ENCODE measurements around the gene FADS3.

The FADS3 gene

GRCh38 chr11:61900251-61900650 is 8.9 kb upstream of the FADS3 start:
- in situ Hi-C loops (cut with MboI; ENCODE audit: low sequenced_read_pairs): no loop called here

DNA sequence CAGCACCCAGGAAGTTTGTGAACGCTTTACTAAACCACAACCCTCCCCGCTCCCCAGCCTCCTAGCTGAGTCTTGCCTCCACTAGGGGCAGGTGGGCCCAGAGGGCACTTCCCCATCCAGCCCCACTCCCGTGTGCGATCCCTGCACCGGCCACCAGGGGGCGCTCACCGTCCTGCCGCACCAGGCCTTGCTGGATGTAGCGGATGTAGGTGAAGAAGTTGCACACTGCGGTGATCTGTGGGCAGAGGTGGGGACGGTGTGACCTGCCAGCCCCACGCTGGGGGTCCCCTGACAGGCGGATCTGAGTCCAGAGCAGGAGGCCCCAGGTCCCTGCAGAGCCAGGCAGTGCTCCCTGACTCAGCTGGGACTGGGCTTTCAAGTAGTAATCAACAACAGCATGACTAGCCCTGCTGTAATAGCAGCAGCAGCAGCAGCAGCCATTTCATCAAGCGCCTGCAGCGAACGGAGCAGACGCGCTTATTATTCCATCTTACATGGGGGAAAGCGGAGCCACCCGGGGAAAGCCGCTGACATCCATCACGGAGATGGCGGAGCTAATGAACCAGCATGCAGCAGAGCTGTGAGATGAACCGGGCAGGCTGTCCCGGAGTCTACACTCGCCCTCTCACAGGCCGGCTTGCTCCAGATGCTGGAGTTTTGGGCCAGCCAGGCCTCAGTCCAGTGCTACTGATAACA is 7.9 kb upstream of the FADS3 start:
- in situ Hi-C loops (cut with MboI; ENCODE audit: low sequenced_read_pairs): loop anchor here (10.0 kb wide), 1 partner anchor 46 kb away; no protein-coding TSS in a partner anchor

- in situ Hi-C loops (cut with MboI; ENCODE audit: low sequenced_read_pairs): loop anchor here (10.0 kb wide), 1 partner anchor 47 kb away; no protein-coding TSS in a partner anchor
Measured at GRCh38 chr11:61898247-61898582, 6.9 kb upstream of the FADS3 start.

GRCh38 chr11:61897387-61898246 is 6.3 kb upstream of the FADS3 start:
- in situ Hi-C loops (cut with MboI; ENCODE audit: low sequenced_read_pairs): loop anchor here (10.0 kb wide), 1 partner anchor 47 kb away; no protein-coding TSS in a partner anchor

- in situ Hi-C loops (cut with MboI; ENCODE audit: low sequenced_read_pairs): loop anchor here (10.0 kb wide), 1 partner anchor 48 kb away; no protein-coding TSS in a partner anchor
Measured at GRCh38 chr11:61896665-61897386, 5.5 kb upstream of the FADS3 start.

- in situ Hi-C loops (cut with MboI; ENCODE audit: low sequenced_read_pairs): loop anchor here (10.0 kb wide), 1 partner anchor 49 kb away; no protein-coding TSS in a partner anchor
Measured at GRCh38 chr11:61895718-61896059, 4.3 kb upstream of the FADS3 start.

GRCh38 chr11:61895046-61895717 is 3.8 kb upstream of the FADS3 start:
- in situ Hi-C loops (cut with MboI; ENCODE audit: low sequenced_read_pairs): loop anchor here (10.0 kb wide), 1 partner anchor 50 kb away; no protein-coding TSS in a partner anchor

GRCh38 chr11:61893981-61894380 is 2.6 kb upstream of the FADS3 start:
- in situ Hi-C loops (cut with MboI; ENCODE audit: low sequenced_read_pairs): loop anchor here (10.0 kb wide), 1 partner anchor 51 kb away; no protein-coding TSS in a partner anchor

DNA sequence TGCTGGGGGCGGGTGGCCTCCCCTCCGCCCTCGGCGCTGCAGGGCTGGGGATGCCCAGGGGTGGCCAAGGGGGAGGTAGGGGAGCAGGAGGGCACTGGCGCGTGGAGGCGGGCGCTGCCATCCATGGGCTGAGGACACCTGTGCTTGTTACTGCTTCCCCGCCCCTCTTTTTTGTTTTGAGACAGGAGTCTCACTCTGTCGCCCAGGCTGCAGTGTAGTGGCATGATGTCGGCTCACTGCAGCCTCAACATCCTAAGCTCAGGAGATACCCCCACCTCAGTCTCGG is 683 bp upstream of the FADS3 start:
- in situ Hi-C loops (cut with MboI; ENCODE audit: low sequenced_read_pairs): loop anchor here (10.0 kb wide), 1 partner anchor 53 kb away; no protein-coding TSS in a partner anchor

- in situ Hi-C loops (cut with MboI; ENCODE audit: low sequenced_read_pairs): loop anchor here (10.0 kb wide), 1 partner anchor 54 kb away; no protein-coding TSS in a partner anchor
Measured at GRCh38 chr11:61890529-61891330, 615 bp downstream of the FADS3 start.

GRCh38 chr11:61889831-61890230 is 1.5 kb downstream of the FADS3 start:
- in situ Hi-C loops (cut with MboI; ENCODE audit: low sequenced_read_pairs): loop anchor here (10.0 kb wide), 1 partner anchor 55 kb away; no protein-coding TSS in a partner anchor

DNA sequence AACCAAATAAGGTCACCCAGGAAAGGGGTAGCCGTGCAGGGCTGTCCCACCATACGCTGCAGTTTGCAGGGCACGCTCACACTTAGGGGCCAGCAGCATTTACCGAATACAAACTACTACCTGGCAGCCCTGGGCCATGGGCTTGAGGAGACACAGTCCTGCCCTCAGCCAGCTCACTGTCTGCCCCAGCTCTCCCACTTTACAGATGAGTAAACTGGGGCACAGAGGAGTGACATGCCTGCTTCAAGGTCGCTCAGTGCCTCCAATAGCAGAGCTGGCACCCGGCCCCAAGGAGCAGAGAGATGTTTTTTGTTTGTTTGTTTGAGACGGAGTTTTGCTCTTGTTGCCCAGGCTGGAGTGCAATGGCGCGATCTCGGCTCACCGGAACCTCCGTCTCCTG is 2.8 kb downstream of the FADS3 start:
- in situ Hi-C loops (cut with MboI; ENCODE audit: low sequenced_read_pairs): no loop called here

GRCh38 chr11:61887839-61888494 is 3.4 kb downstream of the FADS3 start:
- in situ Hi-C loops (cut with MboI; ENCODE audit: low sequenced_read_pairs): no loop called here

DNA sequence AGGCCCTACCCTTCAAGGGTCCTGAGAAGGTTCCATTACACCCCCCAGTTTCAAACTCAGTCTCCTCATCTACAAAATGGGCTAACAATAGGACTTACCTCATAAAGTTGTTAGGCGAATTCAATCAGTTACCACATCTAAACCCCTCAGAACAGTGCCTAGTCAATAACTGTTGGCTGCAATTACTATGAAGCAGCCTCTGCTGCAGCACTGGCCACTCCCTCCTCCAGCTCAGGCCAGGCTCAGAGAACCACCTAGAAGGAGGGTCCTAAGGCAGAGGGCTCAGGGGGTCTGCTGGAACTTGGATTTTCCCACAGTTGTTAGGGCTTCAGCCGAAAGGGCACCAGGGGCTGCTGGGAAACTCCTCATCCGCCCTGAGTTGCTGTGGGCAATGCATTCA is 4.7 kb downstream of the FADS3 start:
- in situ Hi-C loops (cut with MboI; ENCODE audit: low sequenced_read_pairs): no loop called here

GRCh38 chr11:61885784-61886580 is 5.4 kb downstream of the FADS3 start:
- in situ Hi-C loops (cut with MboI; ENCODE audit: low sequenced_read_pairs): no loop called here

GRCh38 chr11:61885166-61885778 is 6.1 kb downstream of the FADS3 start:
- in situ Hi-C loops (cut with MboI; ENCODE audit: low sequenced_read_pairs): no loop called here

DNA sequence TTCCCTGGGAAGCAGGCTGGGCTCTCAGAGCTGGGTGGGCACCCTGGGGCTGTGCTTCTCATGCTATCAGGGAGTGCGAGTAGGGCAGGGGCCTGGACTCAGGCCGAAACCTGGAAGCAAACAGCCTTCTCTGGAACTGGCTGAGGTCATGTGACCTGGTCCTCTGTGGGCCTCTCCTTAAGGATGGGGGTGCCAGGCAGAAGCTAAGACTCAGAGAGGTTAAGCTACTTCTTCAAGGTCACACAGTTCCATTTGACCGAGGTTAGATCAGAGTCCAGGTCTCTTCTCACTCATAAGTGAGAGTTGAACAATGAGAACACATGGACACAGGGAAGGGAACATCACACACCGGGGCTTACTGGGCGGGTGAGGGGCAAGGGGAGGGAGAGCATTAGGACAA is 7.4 kb downstream of the FADS3 start:
- in situ Hi-C loops (cut with MboI; ENCODE audit: low sequenced_read_pairs): no loop called here

DNA sequence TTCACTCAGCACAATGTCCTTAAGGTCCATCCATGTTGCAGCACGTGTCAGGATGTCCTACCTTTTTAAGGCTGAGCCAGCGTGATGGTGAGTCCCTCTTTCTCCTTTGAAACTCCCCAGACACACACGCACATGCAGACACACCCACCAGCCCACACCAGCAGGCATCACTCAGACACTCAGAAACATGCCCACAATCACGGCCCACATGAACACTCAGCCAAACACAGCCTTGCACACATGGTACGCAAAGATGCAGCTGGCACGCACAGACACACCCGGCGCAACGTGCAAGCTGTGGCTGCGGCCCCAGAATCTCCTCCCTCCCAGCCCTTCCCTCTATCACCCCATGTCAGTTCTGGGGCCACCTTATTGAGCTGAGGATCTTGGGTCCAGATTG is 8.0 kb downstream of the FADS3 start:
- in situ Hi-C loops (cut with MboI; ENCODE audit: low sequenced_read_pairs): no loop called here
